ENCODE data around the gene SEC24B. TPM values are rescaled to one million over a fixed set of nuclear protein-coding genes. Genes with fewer than 3 reads are reported as not detected.

Gene SEC24B
- 39.3 and 39.6 TPM in 2 replicates for total RNA-seq (2021)
- Bru-seq, nascent RNA = percentile 90 among the genes with signal in this experiment
- percentile 87 among the genes with signal in this experiment for BruChase-seq, experiment 1, labeled RNA remaining after a 2-hour chase
- percentile 74 among the genes with signal in this experiment for BruChase-seq, experiment 2, labeled RNA remaining after a 6-hour chase
- long read RNA-seq, full-length matches to known transcripts = 8 of 50 reads
- long read RNA-seq, partial matches to known transcripts = 30 of 50 reads
- long read RNA-seq, other reads (novel, unspliced or antisense) = 12 of 50 reads

DNA sequence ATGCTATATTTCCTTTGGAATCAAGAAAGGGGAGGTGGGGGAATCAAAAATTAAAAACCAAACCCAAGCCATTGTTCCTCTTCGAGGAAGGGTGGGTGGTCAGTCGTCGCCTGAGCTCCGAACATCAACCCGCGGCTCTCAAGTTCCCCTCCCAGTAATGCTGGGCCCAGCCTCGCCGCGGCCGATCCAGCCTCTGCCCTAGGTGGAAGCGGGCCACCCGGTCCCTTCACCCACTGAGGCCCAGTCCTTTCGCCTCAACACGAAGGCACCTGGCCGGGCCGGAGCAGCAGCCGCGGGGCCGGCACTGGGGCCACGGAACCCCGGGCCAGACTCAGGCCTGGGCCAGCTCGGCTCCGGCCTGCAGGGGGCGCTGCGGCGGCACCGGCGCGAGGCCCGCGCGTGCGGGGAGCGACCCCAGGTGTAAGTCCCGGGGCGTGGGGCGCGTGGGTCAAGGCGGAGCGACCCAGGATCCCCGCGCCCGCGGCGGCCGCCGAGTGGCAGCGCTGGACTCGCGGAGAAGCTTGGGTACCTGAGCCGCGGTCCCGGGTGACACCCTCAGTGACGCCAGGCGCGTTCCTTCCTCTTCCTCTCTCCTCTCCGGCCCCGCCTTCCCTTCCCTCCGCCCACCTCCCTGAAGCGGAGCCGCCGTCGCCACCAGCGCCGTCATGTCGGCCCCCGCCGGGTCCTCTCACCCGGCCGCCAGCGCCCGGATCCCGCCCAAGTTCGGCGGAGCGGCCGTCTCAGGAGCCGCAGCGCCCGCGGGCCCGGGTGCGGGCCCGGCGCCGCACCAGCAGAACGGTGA lies at the start of gene SEC24B:
Gene SEC24B, plus strand, starts transcription at position 611 of the 802 bp plus-strand sequence. Its CDS starts 55 bp downstream, at position 666.
- peaks cover 29% of the 10 kb centered on the region for H3K4me1 ChIP-seq (ENCODE audit: insufficient read depth, low read length, poor library complexity, severe bottlenecking)
- H3K36me3 ChIP-seq (ENCODE audit: insufficient read depth, low read length, poor library complexity, severe bottlenecking) = no peaks in the 10 kb centered on the region
- TF ChIP-seq CTCF (conservative IDR thresholded peaks at IDR 0.05; ENCODE audit: low read depth, low read length) (peak; percentile 69), EZH2 (IDR thresholded peaks at IDR 0.05; ENCODE audit: borderline replicate concordance, low read depth, low read length, poor library complexity, severe bottlenecking) (no peak)
- H3K27me3 ChIP-seq (replicated peaks; ENCODE audit: insufficient read depth, low read depth, low read length, poor library complexity) = no peaks in the 10 kb centered on the region
- POLR2A ChIA-PET (ENCODE audit: low non-redundant PET) = no interaction called here
- no TSS peak for BruUV-seq (replicated peaks)
- H3K4me3 ChIP-seq (ENCODE audit: low read depth, low read length, poor library complexity, severe bottlenecking) = peak within 1 kb of the TSS; percentile 62
- CTCF ChIA-PET = interaction anchor here (0.5 to 1.7 kb wide), 6 partner anchors 19 to 691 kb away, joined by 3 to 7 read pairs (median 4); no protein-coding TSS in a partner anchor
- no peaks in the 10 kb centered on the region for H3K9me3 ChIP-seq (ENCODE audit: low read depth, low read length, poor library complexity, severe bottlenecking)
- peak; percentile 91 for DNase-seq (ENCODE audit: low spot score)
- peak within 1 kb of the TSS; percentile 91 for H3K27ac ChIP-seq (ENCODE audit: low read depth, low read length, poor library complexity, severe bottlenecking)
- intact Hi-C loops (cut with micrococcal nuclease; ENCODE audit: unreplicated experiment) = loop anchor here (5.0 kb wide), 2 partner anchors 139 to 224 kb away; no protein-coding TSS in a partner anchor

DNA sequence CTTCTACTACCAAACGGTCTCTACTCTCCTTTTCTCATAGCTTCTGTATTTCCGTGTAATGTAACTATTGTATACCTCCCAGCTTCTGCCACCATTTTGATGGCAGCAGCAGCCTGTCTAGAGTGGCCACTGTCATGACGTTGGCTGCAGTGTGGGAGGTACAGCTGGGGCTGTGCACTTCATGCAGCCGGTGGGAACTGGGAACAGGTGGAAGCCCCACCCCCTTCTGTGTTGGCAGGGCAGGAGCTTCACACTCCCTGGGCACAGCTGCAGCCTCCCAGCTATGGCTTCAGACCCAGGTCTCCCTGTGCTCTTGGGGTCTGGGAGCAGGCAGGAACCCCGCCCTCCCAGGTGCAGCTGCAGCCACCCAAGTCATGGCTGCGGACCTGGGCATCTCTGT lies 49.8 kb upstream of the SEC24B start:
- no peak overlapping the region for H3K27ac ChIP-seq (ENCODE audit: low read depth, low read length, poor library complexity, severe bottlenecking)
- no peak for DNase-seq (ENCODE audit: low spot score)
- peaks cover 3% of the 10 kb centered on the region for H3K4me1 ChIP-seq (ENCODE audit: insufficient read depth, low read length, poor library complexity, severe bottlenecking)
- no peaks in the 10 kb centered on the region for H3K9me3 ChIP-seq (ENCODE audit: low read depth, low read length, poor library complexity, severe bottlenecking)
- no peak overlapping the region for H3K4me3 ChIP-seq (ENCODE audit: low read depth, low read length, poor library complexity, severe bottlenecking)
- POLR2A ChIA-PET (ENCODE audit: low non-redundant PET) = no interaction called here
- CTCF ChIA-PET = no interaction called here
- no peak for TF ChIP-seq EZH2 (IDR thresholded peaks at IDR 0.05; ENCODE audit: borderline replicate concordance, low read depth, low read length, poor library complexity, severe bottlenecking)
- no peak for TF ChIP-seq CTCF (conservative IDR thresholded peaks at IDR 0.05; ENCODE audit: low read depth, low read length)
- no TSS peak for BruUV-seq (replicated peaks)
- intact Hi-C loops (cut with micrococcal nuclease; ENCODE audit: unreplicated experiment) = no loop called here
- no peaks in the 10 kb centered on the region for H3K36me3 ChIP-seq (ENCODE audit: insufficient read depth, low read length, poor library complexity, severe bottlenecking)
- no peaks in the 10 kb centered on the region for H3K27me3 ChIP-seq (replicated peaks; ENCODE audit: insufficient read depth, low read depth, low read length, poor library complexity)

GRCh38 chr4:109385260-109385659 lies 48.4 kb upstream of the SEC24B start:
- ChIA-PET CTCF (no interaction called here), POLR2A (ENCODE audit: low non-redundant PET) (no interaction called here)
- H3K4me1 ChIP-seq (ENCODE audit: insufficient read depth, low read length, poor library complexity, severe bottlenecking) = peaks cover 3% of the 10 kb centered on the region
- no peaks in the 10 kb centered on the region for H3K9me3 ChIP-seq (ENCODE audit: low read depth, low read length, poor library complexity, severe bottlenecking)
- no TSS peak for BruUV-seq (replicated peaks)
- intact Hi-C loops (cut with micrococcal nuclease; ENCODE audit: unreplicated experiment) = no loop called here
- no peak for DNase-seq (ENCODE audit: low spot score)
- H3K36me3 ChIP-seq (ENCODE audit: insufficient read depth, low read length, poor library complexity, severe bottlenecking) = no peaks in the 10 kb centered on the region
- TF ChIP-seq EZH2 (IDR thresholded peaks at IDR 0.05; ENCODE audit: borderline replicate concordance, low read depth, low read length, poor library complexity, severe bottlenecking) = no peak
- no peak for TF ChIP-seq CTCF (conservative IDR thresholded peaks at IDR 0.05; ENCODE audit: low read depth, low read length)
- H3K4me3 ChIP-seq (ENCODE audit: low read depth, low read length, poor library complexity, severe bottlenecking) = no peak overlapping the region
- H3K27ac ChIP-seq (ENCODE audit: low read depth, low read length, poor library complexity, severe bottlenecking) = no peak overlapping the region
- H3K27me3 ChIP-seq (replicated peaks; ENCODE audit: insufficient read depth, low read depth, low read length, poor library complexity) = no peaks in the 10 kb centered on the region
